D721Med (cell line): Measurements from ENCODE around the gene PPP2R1B.

Experiments
- DNase-seq: peaks from one replicate; pipeline ENCODE4 v3.0.0; 2011; ENCODE audit warnings: low spot score; ENCODE audit not compliant: insufficient read length
- FAIRE-seq: peaks from 2 replicates; lab custom pipeline; 2011; peaks lifted over from hg19 to GRCh38; lab: Jason Lieb, UNC
- CTCF ChIP-seq: IDR thresholded peaks from 2 replicates; pipeline ENCODE4 v1.5.1; 2012; ENCODE audit warnings: mild to moderate bottlenecking, control low read depth; ENCODE audit not compliant: insufficient read depth; ENCODE audit errors: missing control alignments

The PPP2R1B gene

GRCh38 chr11:111765984-111766833 lies at the start of gene PPP2R1B:
PPP2R1B (minus strand) TSS chr11:111766389; CDS start chr11:111766361, 28 bp downstream.
- no peak for FAIRE-seq
- TF ChIP-seq CTCF: no peak
- peak; percentile 90 for DNase-seq

DNA sequence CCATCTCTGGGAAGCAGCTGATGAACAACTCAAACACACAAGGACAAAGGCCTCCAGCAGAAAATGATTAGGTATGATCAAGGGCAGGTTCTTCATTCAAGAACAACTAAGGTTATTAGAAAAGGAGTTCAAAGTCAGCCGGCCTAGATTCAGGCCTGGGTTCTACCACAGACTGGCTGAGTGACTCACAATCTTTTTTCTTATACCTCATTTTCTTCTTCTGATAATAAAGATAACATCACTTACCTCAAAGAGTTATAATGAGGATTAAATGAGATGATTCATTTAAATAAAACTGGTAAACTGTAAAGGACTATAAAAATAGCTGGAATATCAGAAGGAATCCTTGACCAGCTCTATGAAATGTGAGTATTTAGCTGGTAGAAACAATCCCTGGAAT lies 49.3 kb upstream of the PPP2R1B start:
- FAIRE-seq (no peak), DNase-seq (no peak)
- TF ChIP-seq CTCF: no peak

DNA sequence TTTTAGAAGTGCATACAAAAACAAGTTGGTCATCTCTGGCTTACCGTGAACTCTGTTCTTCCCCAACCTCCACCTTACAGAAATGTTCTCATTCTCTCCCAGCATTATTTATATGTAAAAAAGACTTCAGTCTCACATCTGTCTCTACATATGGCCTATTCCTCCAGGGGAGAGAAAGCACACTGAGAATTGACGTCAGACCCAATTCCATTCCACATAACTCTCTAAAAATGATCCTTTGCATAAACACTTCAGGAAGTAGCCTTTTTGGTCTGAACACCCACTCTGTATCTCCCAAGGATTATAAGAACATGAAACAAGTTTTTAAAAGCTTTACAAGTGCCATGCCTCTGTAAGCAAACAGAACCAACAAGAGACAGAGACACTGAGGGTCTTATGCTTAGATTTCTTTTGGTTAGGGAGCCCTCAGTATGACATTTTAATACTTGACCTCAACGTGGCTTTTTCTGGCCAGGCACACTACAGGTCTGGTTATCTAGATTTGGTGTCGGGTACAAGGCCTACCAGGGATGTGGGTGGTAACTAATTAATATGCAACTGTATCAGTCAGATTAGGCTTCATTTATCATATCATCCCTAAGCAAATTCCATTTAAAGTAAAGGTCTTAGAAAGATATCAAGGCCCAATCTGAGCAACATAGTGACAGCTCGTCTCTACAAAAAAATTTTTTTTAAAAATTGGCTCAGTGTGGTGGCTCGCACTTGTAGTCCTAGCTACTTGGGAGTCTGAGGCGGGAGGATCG lies 48.5 kb upstream of the PPP2R1B start:
- no peak for DNase-seq
- TF ChIP-seq CTCF: no peak
- FAIRE-seq: no peak

DNA sequence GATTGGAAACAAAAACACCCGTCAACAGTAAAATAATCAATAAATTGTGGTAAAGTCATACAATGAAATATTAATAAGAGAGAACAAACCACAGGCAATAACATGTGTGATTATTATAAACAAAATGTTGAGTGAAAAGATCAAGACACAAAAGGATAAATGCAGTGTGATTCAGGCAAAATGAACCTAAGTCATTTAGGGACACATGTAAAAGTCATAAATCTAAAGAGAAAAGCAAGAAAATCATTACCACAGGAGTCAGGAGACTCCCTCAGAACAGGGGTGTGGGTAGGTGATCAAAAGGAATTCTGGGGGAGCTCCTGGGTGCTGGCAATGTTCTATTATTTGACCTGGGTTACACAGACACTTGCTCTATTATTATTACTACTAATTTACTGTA lies 47.9 kb upstream of the PPP2R1B start:
- FAIRE-seq (no peak), DNase-seq (no peak)
- no peak for TF ChIP-seq CTCF

GRCh38 chr11:111812211-111812610 lies 46.0 kb upstream of the PPP2R1B start:
- no peak for TF ChIP-seq CTCF
- DNase-seq: no peak
- no peak for FAIRE-seq

DNA sequence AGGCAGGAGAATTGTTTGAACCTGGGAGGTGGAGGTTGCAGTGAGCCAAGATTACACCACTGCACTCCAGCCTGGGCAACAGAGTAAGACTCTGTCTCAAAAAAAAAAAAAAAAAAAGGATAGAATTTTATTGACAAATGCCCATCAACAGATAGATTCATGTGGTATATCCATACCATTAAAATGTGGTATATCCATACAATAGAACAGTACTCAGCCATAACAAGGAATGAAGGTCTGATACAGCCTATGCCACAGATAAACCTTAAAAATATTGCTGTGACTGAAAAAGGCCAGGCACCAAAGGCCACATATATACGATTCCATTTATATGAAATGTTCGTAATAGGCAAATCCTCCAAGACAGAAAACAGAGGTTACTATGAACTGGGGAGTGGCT lies 45.3 kb upstream of the PPP2R1B start:
- no peak for TF ChIP-seq CTCF
- DNase-seq (no peak), FAIRE-seq (no peak)
